RPMI7951 (cell line): Measurements from ENCODE around the gene UBXN4. TPM values are rescaled to one million over a fixed set of nuclear protein-coding genes. Genes with fewer than 3 reads are reported as not detected.
A peak's percentile ranks its signal among the peaks of the same experiment; 100 is the strongest.
"Not testable (repeated sequence)": the region's sequence is repeated elsewhere in the genome, so short reads cannot be mapped to it uniquely, and the experiment has no call there.

ENCODE experiments used
- DNase-seq: peaks from one replicate; pipeline ENCODE4 v3.0.0-alpha.2; 2012; ENCODE audit warnings: low read depth
- total RNA-seq: library from RNA; depleted of rRNA; stranded (reverse); fragments of >200 nt; shearing (Covaris generic); gene quantifications from 2 replicates; pipeline ENCODE4 v1.2.3, GENCODE V29; 2014; rRNA removed

UBXN4 gene
- 44.1 and 60.9 TPM in 2 replicates for total RNA-seq

- peak; percentile 99 for DNase-seq
Measured at GRCh38 chr2:135741395-135742324, at the start of gene UBXN4. Gene UBXN4 (plus strand): TSS chr2:135741855. CDS start chr2:135741930, 75 bp downstream.

GRCh38 chr2:135694711-135695110 is 46.9 kb upstream of the UBXN4 start:
- DNase-seq = peak; percentile 32

GRCh38 chr2:135698838-135699237 is 42.8 kb upstream of the UBXN4 start:
- DNase-seq = no peak

DNA sequence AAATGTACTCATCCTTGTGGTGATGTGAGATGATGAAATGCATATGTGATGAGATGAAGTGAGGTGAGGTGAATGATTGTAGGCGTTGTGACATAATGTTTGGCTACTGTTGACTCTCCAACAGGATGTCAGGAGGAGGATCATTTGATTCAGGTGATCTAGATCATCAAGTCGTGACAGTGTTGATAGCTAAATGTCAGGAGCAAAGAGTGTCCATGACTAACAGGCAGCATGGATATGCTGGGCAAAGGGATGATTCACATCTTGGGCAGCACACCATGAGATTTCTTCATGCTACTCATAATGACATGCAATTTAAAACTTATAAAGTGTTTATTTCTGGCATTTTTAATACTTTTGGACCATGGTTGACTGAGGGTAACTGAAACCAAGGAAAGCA is 40.2 kb upstream of the UBXN4 start:
- peak; percentile 3 for DNase-seq

DNA sequence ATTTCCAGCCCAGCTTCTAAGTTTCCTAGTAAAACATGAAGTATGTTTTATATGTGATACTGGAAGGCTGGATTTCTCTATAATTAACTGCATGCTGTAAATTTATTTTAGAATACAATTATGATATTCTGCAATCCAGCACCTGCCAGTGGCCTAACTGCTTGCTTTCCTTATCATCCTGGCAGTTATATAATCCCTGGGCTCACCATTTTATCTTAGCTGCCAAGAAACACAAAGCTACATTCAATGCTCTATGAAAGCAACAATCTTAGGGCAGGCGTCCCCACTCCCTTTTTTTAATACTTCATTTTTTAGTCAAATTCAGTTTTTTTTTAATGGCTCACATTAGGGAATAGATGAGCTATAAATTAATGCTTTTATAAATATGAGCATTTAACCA is 38.4 kb upstream of the UBXN4 start:
- no peak for DNase-seq

DNA sequence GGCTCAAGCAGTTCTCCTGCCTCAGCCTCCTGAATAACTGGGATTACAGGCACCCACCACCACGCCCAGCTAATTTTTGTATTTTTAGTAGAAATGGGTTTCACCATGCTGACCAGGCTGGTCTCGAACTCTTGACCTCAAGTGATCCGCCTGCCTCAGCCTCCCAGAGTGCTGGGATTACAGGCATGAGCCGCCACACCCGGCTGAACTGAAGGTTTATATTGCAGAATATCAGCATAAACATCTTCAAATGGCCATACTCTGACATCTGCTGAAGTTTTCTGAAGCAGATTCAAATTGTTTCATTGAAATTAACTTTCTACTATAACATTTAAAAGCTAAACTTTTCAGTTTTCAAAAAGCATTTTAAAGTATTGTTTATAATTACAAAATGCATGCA is 37.6 kb upstream of the UBXN4 start:
- not testable (repeated sequence) for DNase-seq

DNA sequence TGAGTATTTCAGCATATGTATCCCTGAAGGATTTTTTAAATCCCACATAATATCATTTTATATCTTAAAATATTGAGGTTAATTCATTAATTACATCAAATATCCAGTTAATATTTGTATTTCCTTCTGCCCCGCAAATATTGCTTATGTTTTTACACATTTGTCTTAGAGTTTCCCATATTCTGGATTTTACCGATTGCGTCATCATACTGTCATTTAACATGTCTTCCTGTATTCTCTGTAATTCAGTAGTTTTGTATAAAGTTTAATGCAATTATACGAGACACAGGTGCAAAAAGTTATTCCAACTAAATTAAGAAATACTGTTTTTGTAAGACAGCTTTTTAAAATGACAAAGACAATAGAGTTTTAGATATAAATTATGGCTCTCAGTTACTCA is 33.5 kb upstream of the UBXN4 start:
- no peak for DNase-seq

DNA sequence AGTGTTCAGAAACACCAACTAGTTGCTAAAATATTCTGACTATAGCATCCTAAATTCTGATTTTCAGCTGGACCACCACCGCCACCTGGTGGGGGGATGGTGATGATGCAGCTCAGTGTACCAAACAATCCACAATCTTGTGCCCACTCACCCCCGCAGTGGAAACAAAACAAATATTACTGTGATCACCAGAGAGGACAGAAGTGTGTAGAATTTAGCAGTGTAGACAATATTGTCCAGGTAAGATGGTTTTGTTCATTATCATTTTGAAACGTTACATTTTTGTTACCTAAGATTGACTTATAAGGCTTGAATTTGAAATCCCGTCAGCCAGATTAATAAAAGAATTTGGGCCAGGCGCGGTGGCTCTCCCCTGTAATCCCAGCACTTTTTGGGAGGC is 31.7 kb upstream of the UBXN4 start:
- peak; percentile 41 for DNase-seq

GRCh38 chr2:135715086-135715485 is 26.6 kb upstream of the UBXN4 start:
- DNase-seq = not testable (repeated sequence)

DNA sequence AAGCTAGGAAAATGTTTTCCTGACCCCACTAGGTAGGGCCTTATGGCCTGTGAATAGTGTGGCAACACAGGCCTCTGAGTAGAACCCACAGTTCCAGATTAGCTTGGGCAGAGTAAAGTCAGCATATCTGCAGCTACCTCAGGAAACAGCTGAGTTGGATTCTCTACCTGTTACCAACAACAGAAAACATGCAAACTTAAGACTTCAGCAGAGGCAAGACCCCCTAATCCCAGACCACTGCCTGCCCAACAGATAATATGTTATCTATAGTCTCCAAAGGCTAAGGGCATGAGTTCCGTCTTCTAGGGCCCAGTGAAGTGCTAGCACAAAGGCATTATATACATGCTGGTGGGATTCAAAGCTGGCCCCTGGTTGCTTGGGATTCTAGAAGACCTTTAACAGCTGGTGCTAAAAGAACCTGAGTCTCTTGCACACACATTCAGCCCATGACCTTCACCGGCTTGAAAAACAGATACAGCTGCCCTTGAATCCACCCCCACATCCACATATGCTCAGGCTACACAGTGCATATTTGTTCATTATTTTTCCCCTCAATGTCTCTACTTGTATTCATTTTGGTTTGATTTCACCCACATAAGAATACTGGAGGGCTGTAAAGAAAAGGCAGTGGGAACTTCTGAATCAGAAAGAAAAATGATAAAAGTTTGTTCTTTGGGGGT is 13.5 kb upstream of the UBXN4 start:
- DNase-seq = no peak

- DNase-seq = no peak
Measured at GRCh38 chr2:135732561-135732960, 9.1 kb upstream of the UBXN4 start.

DNA sequence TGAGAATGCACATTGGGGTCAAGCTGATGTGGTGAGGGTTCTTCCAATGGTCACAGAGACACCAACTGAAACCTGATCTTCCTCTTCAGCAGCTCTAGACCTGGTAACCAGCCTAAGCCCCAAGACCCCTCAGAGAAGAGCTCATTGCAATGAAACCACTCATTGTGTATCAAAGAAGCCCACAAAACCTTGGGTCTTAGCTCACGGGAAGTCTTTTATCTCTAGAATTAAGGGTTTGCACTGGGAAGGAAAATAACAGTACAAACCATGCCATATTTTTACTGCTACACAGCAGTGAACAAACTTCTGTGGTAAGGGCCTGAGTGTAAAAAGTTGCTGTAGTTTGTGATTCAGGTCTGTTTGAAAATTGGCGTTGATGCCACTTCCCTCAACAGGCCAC is 8.6 kb upstream of the UBXN4 start:
- DNase-seq = no peak

- no peak for DNase-seq
Measured at GRCh38 chr2:135736546-135736945, 5.1 kb upstream of the UBXN4 start.

GRCh38 chr2:135740206-135740605 is 1.4 kb upstream of the UBXN4 start:
- DNase-seq = no peak

GRCh38 chr2:135741043-135741394 is 636 bp upstream of the UBXN4 start:
- DNase-seq = no peak

DNA sequence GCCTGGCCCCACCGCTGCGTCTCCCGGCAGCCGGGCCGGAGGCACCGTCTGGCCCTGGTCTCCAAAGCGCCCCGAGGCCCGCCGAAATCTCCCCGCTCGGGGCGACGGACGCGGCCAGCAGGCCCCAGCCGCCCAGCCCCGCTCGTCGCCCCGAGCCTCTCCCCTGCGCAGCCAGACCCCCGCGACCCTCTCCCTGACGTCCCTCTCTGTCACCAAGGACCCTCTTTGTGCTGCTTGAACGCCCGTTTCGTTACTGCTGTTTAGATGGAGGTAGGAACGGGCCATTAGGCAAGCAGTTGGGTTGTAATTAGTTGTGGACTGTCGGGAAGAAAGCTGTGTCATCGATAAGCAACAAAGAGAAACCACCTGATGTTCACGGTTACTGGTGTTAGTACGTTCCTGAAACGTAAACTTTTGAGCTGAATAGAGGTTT is 686 bp downstream of the UBXN4 start:
- peak; percentile 60 for DNase-seq

- no peak for DNase-seq
Measured at GRCh38 chr2:135743860-135744259, 2.2 kb downstream of the UBXN4 start.

DNA sequence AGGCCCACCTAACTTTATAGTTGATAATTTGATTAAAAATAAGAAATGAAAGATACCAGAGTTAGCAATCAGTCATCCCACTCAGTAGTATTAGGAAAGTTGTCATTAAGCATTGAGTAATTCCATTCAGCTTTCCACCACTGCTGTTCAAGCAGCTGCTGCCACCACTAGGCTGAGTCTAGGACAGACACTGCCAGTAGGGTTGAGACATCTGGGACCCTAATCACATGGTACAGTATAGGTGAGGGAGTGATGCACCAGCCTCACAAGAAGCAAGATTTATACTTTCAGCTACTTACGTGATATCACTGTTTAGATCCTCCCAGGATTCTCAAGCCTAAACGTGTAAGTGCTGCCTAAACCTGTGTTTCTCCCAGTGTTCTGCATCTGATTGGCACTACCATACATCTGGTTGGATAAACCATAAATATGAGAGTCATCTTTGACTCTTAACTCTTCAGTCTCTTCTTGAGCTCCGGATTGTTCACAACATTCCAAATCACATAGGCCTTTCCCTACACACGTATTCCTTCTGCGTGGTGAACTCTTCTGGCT is 3.2 kb downstream of the UBXN4 start:
- peak; percentile 44 for DNase-seq

GRCh38 chr2:135745545-135745944 is 3.9 kb downstream of the UBXN4 start:
- DNase-seq = peak; percentile 67

DNA sequence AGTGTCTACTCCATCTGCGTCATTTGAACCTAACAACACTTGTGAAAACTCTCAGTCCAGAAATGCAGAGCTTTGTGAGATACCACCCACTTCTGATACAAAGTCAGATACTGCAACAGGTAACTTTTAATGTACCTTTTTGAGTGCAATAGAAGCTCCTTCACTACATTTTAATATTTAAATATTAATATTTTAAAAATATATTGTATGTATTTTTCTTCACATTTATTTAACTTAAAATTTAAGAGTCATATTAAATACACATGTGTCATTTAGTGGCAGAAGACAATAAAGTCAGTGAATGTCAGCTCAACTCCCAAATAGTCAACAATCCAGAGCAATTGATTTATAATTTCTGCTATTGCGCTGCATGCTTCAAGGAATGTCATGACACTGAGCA is 13.9 kb downstream of the UBXN4 start:
- no peak for DNase-seq

- no peak for DNase-seq
Measured at GRCh38 chr2:135756692-135757091, 15.0 kb downstream of the UBXN4 start.

- DNase-seq = no peak
Measured at GRCh38 chr2:135762022-135762421, 20.4 kb downstream of the UBXN4 start.

DNA sequence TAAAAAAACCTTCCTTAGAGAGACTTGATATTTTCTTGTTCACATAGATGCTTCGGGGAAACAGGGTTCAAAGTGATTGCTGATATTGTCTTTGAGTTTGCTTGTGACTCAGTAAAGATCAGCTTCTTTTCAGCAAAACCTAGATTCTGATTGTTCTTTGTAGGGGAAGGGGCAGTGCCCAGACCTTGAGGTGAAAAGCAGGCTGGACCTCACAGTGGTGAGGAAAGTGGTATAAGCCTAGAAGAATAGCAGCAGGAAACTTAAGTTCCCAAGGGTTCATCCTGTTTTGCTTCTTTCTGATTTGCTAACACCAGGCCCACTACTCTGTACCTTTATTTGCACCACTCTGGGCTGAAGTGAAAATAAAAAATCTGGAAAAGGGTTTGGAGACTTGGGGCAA is 20.9 kb downstream of the UBXN4 start:
- DNase-seq = no peak
